ENCODE results near the gene ARHGEF40. TPM values are rescaled to one million over a fixed set of nuclear protein-coding genes. Genes with fewer than 3 reads are reported as not detected.

The ARHGEF40 gene
- total RNA-seq, 1 experiment from 2014 or later = 74.2 TPM

- H3K4me3 Mint-ChIP-seq = no peak overlapping the region
- H3K4me1 Mint-ChIP-seq = peaks cover 7% of the 10 kb centered on the region
- no peak for TF ChIP-seq EMX1 (CRISPR knock-in tag; IDR thresholded peaks at IDR 0.05)
- no peak for TF ChIP-seq SP1 (CRISPR knock-in tag; conservative IDR thresholded peaks at IDR 0.05)
- TF ChIP-seq FOXJ3 (CRISPR knock-in tag; IDR thresholded peaks at IDR 0.05; ENCODE audit: borderline replicate concordance) = no peak
- TF ChIP-seq JUN (CRISPR knock-in tag; IDR thresholded peaks at IDR 0.05) = no peak
- no peak for TF ChIP-seq TEAD4 (CRISPR knock-in tag; IDR thresholded peaks at IDR 0.05)
- TF ChIP-seq, protein P1, sequence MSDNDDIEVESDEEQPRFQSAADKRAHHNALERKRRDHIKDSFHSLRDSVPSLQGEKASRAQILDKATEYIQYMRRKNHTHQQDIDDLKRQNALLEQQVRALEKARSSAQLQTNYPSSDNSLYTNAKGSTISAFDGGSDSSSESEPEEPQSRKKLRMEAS (CRISPR knock-in tag; IDR thresholded peaks at IDR 0.05) = no peak
- TF ChIP-seq ZNF232 (CRISPR knock-in tag; IDR thresholded peaks at IDR 0.05) = no peak
- H3K36me3 Mint-ChIP-seq = no peaks in the 10 kb centered on the region
- no peaks in the 10 kb centered on the region for H3K9me3 Mint-ChIP-seq
- DNase-seq (ENCODE audit: low spot score) = no peak
- POLR2A ChIA-PET = no interaction called here
- H3K27ac Mint-ChIP-seq = no peak overlapping the region
- CTCF ChIA-PET = interaction anchor here (1.5 to 4.8 kb wide), 4 partner anchors 9 to 45 kb away, joined by 9 to 39 read pairs (median 16); no protein-coding TSS in a partner anchor
- H3K27me3 Mint-ChIP-seq (ENCODE audit: low read depth) = no peaks in the 10 kb centered on the region
- ATAC-seq = no peak
Observed at GRCh38 chr14:21059842-21060613, 10.1 kb upstream of the ARHGEF40 start.

- Mint-ChIP-seq H3K9me3 (no peaks in the 10 kb centered on the region), H3K27me3 (ENCODE audit: low read depth) (0 out of 2 replicates have a peak, but pooled peaks cover 2% of the 10 kb centered on the region), H3K4me1 (peaks cover 2% of the 10 kb centered on the region), H3K36me3 (no peaks in the 10 kb centered on the region), H3K27ac (no peak overlapping the region), H3K4me3 (no peak overlapping the region)
- ChIA-PET CTCF (interaction anchor here (1.1 to 3.1 kb wide), 6 partner anchors 21 to 89 kb away, joined by 4 to 17 read pairs (median 6); no protein-coding TSS in a partner anchor), POLR2A (no interaction called here)
- TF ChIP-seq GABPB1 (CRISPR knock-in tag; IDR thresholded peaks at IDR 0.05) (0 out of 2 replicates have a peak, but pooled peaks have one; percentile 11), NFATC4 (CRISPR knock-in tag; IDR thresholded peaks at IDR 0.05) (no peak)
- DNase-seq (ENCODE audit: low spot score) (no peak), ATAC-seq (no peak)
Observed at GRCh38 chr14:21060614-21061346, 9.3 kb upstream of the ARHGEF40 start.

DNA sequence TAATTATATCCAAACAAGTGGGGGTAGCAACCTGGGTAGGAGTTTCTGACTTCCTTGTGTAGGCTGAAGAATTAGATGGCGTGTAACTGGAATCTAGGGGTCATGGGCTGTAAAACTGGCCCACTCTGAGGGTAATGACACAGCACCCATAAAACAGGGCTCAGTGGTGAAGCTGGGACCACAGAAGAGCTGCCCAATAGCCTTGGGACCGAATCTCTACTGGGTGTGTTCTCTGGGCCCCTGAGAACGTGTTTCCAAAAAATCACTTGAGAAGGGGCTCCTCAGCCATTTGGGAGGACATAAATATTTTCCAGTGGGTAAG is 8.8 kb upstream of the ARHGEF40 start:
- no peaks in the 10 kb centered on the region; the same call in 1 of the 2 replicates for H3K4me1 Mint-ChIP-seq
- DNase-seq (ENCODE audit: low spot score) (no peak), ATAC-seq (no peak)
- H3K27me3 Mint-ChIP-seq (ENCODE audit: low read depth) = 0 out of 2 replicates have a peak, but pooled peaks cover 2% of the 10 kb centered on the region
- ChIA-PET CTCF (interaction anchor here (0.7 to 3.1 kb wide), 7 partner anchors 22 to 90 kb away, joined by 3 to 17 read pairs (median 6); no protein-coding TSS in a partner anchor), POLR2A (no interaction called here)
- no peaks in the 10 kb centered on the region for H3K9me3 Mint-ChIP-seq
- no peak overlapping the region for H3K4me3 Mint-ChIP-seq
- H3K27ac Mint-ChIP-seq = no peak overlapping the region
- H3K36me3 Mint-ChIP-seq = no peaks in the 10 kb centered on the region
- no peak for TF ChIP-seq SOX15 (CRISPR knock-in tag; IDR thresholded peaks at IDR 0.05)

GRCh38 chr14:21063479-21063878 is 6.6 kb upstream of the ARHGEF40 start:
- H3K4me1 Mint-ChIP-seq = peaks cover 13% of the 10 kb centered on the region
- no peak for TF ChIP-seq MXD4 (CRISPR knock-in tag; IDR thresholded peaks at IDR 0.05; ENCODE audit: borderline replicate concordance)
- TF ChIP-seq GRHL2 (CRISPR knock-in tag; IDR thresholded peaks at IDR 0.05; ENCODE audit: insufficient replicate concordance, severe bottlenecking) = no peak
- TF ChIP-seq, protein P2, sequence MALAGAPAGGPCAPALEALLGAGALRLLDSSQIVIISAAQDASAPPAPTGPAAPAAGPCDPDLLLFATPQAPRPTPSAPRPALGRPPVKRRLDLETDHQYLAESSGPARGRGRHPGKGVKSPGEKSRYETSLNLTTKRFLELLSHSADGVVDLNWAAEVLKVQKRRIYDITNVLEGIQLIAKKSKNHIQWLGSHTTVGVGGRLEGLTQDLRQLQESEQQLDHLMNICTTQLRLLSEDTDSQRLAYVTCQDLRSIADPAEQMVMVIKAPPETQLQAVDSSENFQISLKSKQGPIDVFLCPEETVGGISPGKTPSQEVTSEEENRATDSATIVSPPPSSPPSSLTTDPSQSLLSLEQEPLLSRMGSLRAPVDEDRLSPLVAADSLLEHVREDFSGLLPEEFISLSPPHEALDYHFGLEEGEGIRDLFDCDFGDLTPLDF (CRISPR knock-in tag; IDR thresholded peaks at IDR 0.05) = no peak
- no peak for TF ChIP-seq CREB1 (CRISPR knock-in tag; IDR thresholded peaks at IDR 0.05)
- DNase-seq (ENCODE audit: low spot score) = no peak
- H3K4me3 Mint-ChIP-seq = no peak overlapping the region
- ATAC-seq = no peak
- no peak overlapping the region for H3K27ac Mint-ChIP-seq
- ChIA-PET POLR2A (interaction anchor here (0.7 kb wide), 1 partner anchor 297 kb away, joined by 3 read pairs; no protein-coding TSS in a partner anchor), CTCF (interaction anchor here (0.6 to 5.9 kb wide), 5 partner anchors 22 to 49 kb away, joined by 3 to 142 read pairs (median 7); partner anchors contain the start of gene ZNF219)
- H3K27me3 Mint-ChIP-seq (ENCODE audit: low read depth) = peaks cover 6% of the 10 kb centered on the region; the same call in 1 of the 2 replicates
- no peaks in the 10 kb centered on the region for H3K9me3 Mint-ChIP-seq
- H3K36me3 Mint-ChIP-seq = no peaks in the 10 kb centered on the region

Data from WTC11 (cell line).